Measurements from ENCODE around the gene TMEM176B.

Gene TMEM176B

GRCh38 chr7:150799741-150800580 is at the start of gene TMEM176B:
Gene TMEM176B, minus strand, starts transcription at chr7:150800364. Its CDS starts 3,795 bp downstream, at chr7:150796569.
- DNase-seq = peak in 2 of 3 experiments; percentile 34 to 47

DNA sequence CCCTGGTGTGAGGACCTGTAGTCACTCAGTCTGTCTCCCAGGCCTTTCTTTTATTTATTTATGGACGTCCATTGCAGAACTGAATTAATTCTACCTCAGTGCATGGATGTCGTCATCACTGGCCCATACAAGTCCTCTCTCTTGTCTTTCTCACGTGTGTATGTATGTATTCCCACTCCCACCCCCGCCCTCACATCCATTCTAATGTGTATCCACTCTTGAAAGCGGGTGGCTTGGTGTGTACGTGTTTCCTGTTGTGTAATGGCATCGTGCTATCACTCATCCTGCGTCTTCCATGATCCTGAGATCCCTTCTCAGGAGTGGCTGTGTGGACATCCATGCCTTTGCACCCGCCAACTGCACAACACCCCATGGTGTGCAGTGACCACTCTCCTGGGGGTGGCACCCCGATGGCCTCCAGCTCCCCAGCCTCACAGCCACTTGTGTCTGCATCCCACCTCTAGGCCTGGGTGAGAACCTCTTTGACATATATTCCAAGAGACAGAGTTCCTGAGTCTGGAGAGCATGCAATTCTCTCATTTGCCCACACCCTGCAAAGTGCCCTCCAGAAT is 49.1 kb upstream of the TMEM176B start:
- no peak for DNase-seq

DNA sequence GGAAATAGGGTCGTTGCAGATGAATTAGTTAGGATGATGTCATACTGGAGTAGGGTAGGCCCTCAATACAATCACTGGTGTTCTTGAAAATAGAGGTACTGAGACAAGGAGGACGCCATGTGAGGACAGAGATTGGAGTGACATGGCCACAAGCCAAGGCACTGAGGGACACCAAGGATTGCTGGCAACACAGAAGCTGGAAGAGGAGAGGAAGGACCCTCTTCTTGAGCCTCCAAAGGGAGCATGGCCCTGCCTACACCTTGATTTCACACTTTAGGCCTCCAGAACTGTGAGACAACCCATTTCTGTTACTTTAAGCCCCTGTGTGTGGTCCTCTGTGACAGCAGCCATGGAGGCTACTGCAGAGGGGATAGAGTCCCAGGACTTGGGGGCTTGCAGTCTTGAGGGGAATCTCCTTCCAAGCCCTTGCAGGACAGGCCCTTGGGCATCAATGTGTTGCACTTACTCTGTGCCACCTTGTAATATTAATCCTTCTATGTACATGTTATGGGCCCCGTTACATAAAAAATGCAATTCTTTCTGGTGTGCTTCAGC is 48.5 kb upstream of the TMEM176B start:
- DNase-seq = no peak

DNA sequence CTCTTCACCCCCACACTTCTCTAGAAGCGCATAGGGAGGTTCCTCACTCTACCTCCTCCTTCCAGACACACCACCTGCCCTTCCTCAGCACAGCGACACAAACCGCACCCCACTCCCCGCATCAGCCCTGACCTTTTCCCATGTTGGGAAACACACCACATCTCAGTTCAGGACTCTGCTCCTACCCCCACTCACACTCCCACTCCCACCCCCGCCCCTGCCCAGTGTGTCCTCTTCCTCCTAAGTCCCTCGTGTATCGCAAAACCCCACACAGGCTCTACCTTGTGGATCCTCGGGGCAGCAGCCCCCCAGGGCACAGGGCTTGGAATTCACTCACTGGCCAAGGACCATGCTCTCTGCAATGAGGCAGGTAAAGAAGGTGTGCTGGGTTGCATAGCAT is 47.9 kb upstream of the TMEM176B start:
- no peak for DNase-seq

GRCh38 chr7:150847536-150847935 is 47.4 kb upstream of the TMEM176B start:
- DNase-seq = no peak

GRCh38 chr7:150846291-150847115 is 46.3 kb upstream of the TMEM176B start:
- no peak for DNase-seq

GRCh38 chr7:150845421-150845861 is 45.3 kb upstream of the TMEM176B start:
- no peak for DNase-seq

GRCh38 chr7:150842716-150843115 is 42.6 kb upstream of the TMEM176B start:
- no peak for DNase-seq

- DNase-seq = no peak
These were observed 41.9 kb upstream of the TMEM176B start for GRCh38 chr7:150842018-150842417.

GRCh38 chr7:150838965-150839650 is 38.9 kb upstream of the TMEM176B start:
- DNase-seq = no peak

- DNase-seq = no peak
These were observed 35.6 kb upstream of the TMEM176B start for GRCh38 chr7:150835702-150836280.

- DNase-seq = no peak
These were observed 34.9 kb upstream of the TMEM176B start for GRCh38 chr7:150835019-150835418.

DNA sequence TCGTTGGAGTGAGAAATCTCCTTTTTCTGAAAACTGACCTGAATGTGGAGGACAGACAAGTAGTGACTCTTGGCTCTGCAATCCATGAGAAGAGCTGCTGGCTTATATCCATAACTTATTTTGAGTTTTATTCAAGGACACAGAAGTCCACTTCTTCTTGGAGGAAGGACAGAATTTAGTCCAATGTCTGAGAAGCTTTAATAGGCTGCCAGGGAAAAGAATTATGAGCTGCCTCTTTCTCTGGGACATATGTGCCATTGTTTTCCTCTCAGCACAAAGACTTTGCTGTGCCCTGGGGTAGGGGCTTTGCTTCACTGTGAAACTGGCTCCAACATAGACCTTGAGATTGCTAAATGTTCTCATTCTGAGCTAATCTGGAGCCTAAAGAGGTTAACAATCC is 31.7 kb upstream of the TMEM176B start:
- DNase-seq = peak in 1 of 3 experiments; percentile 52

- DNase-seq = peak; percentile 27 to 98 (median 86)
These were observed 30.8 kb upstream of the TMEM176B start for GRCh38 chr7:150830937-150831336.

DNA sequence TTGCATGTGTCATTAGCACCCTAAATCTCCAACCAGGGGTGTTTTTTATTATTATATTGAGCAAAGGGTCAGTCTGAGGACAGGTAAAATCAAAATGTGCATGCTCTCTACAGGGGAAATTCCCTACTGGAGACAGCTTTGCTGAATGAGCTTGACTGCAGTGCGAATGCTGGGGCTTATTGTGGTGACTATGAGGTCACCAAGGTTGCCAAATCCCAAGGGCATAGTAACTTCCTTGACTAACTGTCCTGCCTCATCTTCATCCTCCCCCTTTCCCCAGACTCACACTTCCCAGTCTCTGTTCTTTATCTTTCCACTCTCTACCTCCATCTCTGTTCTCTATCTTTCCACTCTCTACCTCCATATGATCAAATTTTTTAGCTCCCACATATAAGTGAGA is 29.3 kb upstream of the TMEM176B start:
- DNase-seq = no peak

DNA sequence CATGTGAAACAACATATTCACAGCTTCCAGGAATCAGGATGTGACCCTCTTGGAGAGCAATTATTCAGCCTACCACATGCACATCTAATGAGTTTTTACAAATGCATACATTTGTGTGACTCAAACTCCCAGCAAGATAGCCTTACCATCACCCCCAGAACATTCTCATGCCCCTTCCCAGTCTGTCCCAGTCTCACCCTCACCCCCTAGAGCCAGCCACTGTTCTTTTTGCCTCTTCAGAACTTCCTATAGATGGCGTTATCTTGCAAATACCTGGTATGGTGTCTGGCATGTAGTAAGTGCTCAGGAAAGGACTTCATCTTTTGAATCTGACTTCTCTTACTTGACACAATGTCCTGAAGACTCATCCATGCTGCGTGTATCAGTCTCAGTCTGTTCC is 28.2 kb upstream of the TMEM176B start:
- DNase-seq = no peak

- DNase-seq = no peak
These were observed 26.1 kb upstream of the TMEM176B start for GRCh38 chr7:150826061-150826849.

GRCh38 chr7:150824379-150825177 is 24.4 kb upstream of the TMEM176B start:
- DNase-seq = no peak

DNA sequence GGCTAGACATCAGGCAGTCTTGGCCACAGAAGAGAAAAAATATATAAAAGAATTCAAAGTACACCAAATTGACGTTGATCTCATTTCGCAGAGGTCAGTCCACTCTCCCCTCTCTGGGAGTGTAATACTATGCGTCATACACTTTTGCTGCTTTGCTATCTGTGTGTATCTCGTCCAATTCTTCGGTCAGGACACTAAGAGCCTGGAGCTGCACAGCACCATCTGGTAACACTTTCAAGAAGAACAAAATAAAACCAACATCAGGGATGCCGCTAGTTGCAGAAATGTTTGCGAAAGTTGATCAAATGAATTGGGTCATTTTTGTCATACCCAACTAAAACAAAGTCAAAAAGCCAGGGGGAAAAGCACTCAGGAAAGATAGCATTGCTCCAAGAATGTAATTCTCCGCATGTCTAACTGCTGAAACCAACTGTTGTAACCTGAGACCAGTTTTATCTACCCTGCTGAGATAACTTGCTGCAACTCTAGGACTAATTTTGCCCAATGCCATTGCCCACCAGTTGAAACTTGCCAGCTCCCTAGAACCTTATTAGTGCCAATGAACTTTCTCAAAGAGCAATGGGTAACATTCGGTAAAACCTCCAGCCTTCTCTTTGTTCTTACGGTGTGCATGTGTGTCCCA is 23.4 kb upstream of the TMEM176B start:
- no peak for DNase-seq

DNA sequence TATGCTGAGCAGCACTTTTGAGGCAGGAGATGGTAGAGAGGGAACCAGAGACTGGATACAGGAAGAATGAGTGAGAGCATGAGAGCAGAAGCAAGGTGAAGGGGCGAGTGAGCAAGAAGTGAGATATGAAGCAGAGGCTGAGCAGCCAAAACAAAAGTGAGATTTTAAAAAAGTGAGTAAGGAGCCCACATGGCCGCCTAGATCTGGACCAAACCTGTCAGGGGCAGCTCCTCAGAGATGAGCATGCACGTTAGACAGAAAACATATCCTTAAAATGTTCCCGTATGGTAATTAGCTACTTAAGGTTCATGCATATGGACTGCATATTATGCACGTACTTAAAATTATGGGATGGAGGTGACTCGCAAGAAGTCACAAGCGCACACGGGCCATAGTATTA is 22.9 kb upstream of the TMEM176B start:
- DNase-seq = no peak
